HG03095 (cell line): ENCODE results near the gene TMEM234.

Source experiments
- ATAC-seq: cut with Tn5 transposase; IDR thresholded peaks from one replicate; pipeline ENCODE4 v1.9.1; 2021; ENCODE audit warnings: moderate library complexity; ENCODE audit not compliant: unreplicated experiment

TMEM234 gene

GRCh38 chr1:32240140-32240951 is 18.2 kb upstream of the TMEM234 start:
- ATAC-seq: no peak

- no peak for ATAC-seq
Observed at GRCh38 chr1:32239790-32240139, 17.6 kb upstream of the TMEM234 start.

- ATAC-seq: no peak
Observed at GRCh38 chr1:32239337-32239736, 17.2 kb upstream of the TMEM234 start.

GRCh38 chr1:32234792-32235191 is 12.6 kb upstream of the TMEM234 start:
- ATAC-seq: no peak

- no peak for ATAC-seq
Observed at GRCh38 chr1:32232558-32233304, 10.6 kb upstream of the TMEM234 start.

GRCh38 chr1:32231843-32232432 is 9.8 kb upstream of the TMEM234 start:
- ATAC-seq: no peak

- no peak for ATAC-seq
Observed at GRCh38 chr1:32228771-32229170, 6.6 kb upstream of the TMEM234 start.

- ATAC-seq: no peak
Observed at GRCh38 chr1:32224285-32224684, 2.1 kb upstream of the TMEM234 start.

- no peak for ATAC-seq
Observed at GRCh38 chr1:32223683-32224082, 1.5 kb upstream of the TMEM234 start.

- ATAC-seq: no peak
Observed at GRCh38 chr1:32221581-32221979, 573 bp downstream of the TMEM234 start.

GRCh38 chr1:32220746-32221580 is 1.2 kb downstream of the TMEM234 start:
- ATAC-seq: no peak

GRCh38 chr1:32219022-32219421 is 3.1 kb downstream of the TMEM234 start:
- no peak for ATAC-seq

GRCh38 chr1:32216566-32216965 is 5.6 kb downstream of the TMEM234 start:
- ATAC-seq: no peak

- peak; percentile 55 for ATAC-seq
Observed at GRCh38 chr1:32215629-32216480, 6.3 kb downstream of the TMEM234 start.

- no peak for ATAC-seq
Observed at GRCh38 chr1:32208891-32209328, 13.2 kb downstream of the TMEM234 start, which contains the start of gene DCDC2B. DCDC2B (plus strand) TSS chr1:32209089; CDS start chr1:32209094, 5 bp downstream.

- ATAC-seq: no peak
Observed at GRCh38 chr1:32208469-32208868, 13.7 kb downstream of the TMEM234 start.

GRCh38 chr1:32205401-32206370 is 16.5 kb downstream of the TMEM234 start, which contains the start of gene IQCC:
IQCC (plus strand) TSS chr1:32205671; CDS start chr1:32205682, 11 bp downstream.
- no peak for ATAC-seq

- no peak for ATAC-seq
Observed at GRCh38 chr1:32204943-32205361, 17.2 kb downstream of the TMEM234 start.
